ENCODE results near the gene SLN. TPM values are rescaled to one million over a fixed set of nuclear protein-coding genes. Genes with fewer than 3 reads are reported as not detected.

The SLN gene
- total RNA-seq, 1 donor from 2014 or later = not detected

DNA sequence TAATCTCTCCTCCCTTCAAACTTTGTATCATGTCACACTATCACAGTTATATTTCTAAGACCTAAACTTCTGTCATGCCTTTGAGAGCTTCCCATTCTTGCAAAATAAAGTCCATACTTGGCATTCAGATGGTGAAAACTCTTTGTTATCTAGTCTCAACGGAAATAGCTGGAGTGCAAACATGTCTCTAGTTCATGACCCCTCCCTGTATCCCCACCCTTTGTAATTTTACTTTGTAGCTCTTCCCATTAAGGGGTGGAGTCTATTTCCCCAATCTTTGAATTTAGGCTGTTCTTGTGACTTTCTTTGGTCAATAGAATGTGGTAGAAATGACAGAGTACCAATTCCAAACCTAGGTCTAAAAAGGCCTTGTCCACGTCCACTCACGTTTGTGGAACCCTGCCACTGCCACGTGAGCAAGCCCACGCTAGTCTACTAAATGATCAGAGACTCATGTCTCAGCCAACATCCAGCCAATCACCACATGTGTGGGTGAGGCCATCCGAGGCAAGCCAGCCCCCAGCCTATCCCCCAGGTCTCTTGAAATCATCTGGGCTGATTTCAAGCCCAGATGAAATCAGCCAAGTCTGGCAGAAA, 23.4 kb downstream of the SLN start:
- DNase-seq (ENCODE audit: low spot score) = no peak

DNA sequence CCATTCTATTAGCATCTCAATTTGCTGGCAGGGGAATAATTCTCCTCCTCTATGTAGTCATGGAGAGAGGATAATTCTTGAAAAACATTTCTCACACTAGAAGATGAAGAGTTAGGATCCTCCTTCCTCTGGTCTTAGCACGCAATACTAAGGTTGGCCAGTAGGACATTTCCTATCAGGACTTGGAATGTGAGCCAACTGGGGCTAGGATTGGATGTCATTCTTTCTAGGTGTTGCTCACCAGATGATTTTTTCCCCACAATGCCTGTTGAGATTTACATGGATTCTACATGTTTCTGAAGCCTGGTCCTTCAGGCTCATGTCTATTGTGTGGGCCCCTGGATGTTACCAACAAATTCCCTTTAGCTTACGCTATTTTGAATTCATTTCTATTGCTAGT, 28.0 kb downstream of the SLN start:
- DNase-seq (ENCODE audit: low spot score) = no peak

DNA sequence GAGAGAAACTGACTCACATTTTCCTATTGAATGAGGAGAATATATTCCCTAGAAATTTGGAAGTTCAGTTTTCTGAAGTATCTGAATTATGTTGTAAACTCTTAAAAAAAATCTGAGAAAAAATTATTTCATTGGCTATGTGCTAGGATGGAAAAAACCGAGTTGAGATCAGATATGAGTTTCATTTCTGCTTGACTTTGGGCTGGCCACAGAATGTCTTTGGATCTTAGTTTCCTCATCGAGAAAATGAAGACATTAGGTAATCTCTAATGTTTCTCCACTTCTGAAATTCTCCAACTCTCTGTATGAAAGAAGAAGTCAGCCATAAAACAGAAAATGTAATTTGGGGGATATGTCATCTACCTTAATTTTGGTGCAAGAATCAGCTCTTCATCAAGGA, 28.8 kb downstream of the SLN start:
- no peak for DNase-seq (ENCODE audit: low spot score)

DNA sequence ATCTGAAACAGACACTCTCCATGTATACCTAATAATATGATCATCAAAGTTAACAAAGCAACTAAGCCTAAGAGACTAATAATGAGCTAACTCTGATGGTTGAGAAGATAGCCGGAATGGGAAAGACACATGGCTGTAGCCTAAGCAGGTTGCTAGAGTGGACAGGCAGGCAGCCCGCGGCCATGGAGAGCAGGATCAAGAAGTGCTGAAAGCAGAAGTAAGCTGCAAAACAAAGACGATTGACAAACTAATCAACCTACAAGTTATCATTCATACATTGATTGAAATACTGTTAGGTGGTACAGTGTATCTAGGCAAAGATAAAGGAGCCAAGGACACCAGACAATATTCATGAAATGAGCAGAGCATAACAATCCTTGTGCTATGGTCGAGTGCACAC, 29.3 kb downstream of the SLN start:
- no peak for DNase-seq (ENCODE audit: low spot score)

DNA sequence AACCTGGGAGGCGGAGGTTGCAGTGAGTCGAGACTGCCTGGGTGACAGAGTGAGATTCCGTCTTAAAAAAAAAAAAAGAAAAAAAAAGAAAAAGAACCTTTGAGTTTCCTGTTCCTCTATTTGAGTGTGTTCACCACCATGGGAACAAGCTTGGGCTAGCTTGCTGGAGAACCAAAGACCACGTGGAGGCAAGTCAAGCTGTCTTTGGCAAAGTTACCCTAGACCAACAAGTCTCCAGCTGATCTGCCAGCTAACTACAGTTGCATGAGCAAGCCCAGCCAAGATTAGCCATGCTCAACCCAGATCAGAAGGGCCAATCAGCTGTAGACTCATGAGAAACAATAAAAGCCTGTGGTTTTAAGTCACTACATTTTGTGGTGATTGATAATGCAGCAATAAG, 29.7 kb downstream of the SLN start:
- DNase-seq (ENCODE audit: low spot score) = no peak

DNA sequence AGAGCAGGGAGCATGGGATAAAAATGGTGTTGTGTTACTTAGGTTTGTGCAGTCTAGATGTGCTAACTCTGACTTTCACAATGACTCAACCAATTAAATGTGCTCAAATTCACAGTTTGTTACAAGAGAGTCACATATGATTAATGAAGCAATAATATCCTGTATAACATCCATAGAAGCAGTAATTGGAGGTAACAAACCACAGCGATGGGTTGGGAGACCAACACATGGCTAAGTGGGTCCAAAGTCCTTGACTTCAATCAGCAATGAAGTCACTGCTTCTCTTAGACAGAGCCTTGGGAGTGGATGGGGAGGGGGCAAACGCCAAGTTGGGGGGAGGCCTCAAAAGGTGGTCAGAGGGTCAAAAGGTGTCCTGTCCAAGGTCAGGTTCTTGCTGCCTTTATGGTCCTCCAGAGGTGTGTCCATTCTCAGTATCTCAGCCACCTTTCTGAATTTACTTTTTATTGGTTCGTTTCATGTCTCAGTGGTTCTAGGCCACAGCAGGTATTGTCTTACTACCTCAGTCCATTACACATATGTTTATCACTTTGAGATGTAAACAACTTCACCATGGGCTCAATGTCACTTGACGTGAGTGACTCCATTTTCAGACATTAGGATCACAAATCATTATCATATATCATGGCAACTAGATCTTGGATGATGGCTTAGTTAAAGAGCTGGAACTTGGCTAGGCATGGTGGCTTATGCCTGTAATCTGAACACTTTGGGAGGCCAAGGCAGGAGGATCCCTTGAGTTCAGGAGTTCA, 32.4 kb downstream of the SLN start:
- no peak for DNase-seq (ENCODE audit: low spot score)

DNA sequence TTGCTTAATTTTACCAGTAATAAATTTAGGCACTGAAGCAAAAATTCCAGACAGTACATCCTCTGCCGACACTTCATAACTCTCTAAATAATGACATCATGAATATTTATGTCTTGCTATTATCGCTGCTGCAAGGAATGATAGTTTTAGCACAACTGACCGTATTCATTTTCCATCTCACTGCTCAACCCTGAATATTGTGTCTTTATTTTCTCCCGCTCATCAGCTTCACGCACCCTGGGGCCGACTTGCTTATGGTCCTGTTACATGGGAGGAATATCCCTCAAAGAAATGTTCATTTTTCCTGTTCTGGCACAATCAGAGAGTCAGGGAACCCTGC, 33.3 kb downstream of the SLN start:
- no peak for DNase-seq (ENCODE audit: low spot score)

DNA sequence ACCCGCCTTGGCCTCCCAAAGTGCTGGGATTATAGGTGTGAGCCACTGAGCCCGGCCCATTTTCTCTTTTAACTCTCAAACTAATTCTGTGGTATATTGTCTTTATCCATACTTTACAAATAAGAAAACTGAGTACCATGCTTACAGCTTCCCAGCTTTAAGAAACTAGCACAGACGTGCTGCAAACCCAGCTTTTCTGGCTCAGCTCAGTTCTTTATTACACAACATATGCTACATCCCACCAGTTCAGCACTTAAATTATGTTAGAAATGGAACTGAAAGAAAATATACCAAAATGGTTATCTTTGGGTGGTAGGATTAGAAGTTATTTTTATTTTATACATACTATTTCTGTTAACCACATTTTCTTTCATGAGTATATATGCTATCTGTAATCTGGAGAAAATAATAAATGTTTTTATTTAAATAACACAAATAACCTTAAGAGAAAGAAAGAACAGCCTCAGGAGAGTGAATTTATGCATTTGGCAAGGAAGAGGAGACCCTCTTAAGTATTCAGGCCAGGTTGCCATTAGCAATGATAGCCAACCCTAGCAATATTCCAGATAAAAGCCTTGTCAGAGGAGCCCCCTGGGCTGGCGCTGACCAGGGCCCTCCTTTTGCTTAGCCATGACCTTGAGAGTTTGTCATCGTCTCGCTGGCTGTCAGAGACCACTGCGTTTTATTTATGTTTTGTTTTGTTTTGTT, 33.8 kb downstream of the SLN start:
- DNase-seq (ENCODE audit: low spot score) = no peak

DNA sequence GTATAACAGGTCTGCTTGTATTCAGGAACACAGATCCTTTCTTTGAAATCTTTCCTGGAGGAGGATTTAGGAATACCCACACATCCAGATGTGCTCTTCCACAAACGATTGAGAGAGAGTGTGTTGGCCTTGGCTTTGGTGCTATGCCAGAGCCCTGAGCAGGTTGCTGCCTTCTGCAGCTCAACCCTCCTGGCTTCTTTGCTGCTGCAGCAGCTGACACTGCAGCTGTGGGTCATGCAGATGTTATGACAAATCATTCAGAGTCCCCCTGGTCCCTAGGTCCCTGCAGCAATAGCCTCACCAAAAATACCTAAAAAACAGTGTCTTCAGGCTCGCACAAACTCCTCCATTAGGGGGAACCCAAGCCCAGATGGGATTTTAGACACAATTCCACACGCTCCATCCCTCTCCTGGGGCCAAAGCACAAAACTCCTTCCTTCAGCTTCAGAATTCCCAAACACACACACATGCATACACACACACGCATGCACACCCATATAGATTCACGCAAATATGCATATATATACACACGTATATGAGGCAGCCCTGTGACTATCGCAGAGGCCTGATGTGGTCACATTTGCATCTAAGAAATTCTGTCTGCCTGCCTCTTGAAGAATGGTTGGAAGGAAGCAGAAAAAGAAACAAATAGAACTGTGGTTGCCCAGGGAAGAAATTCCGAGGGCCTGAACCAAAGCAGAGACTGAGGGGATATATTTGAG, 35.4 kb downstream of the SLN start:
- DNase-seq (ENCODE audit: low spot score) = no peak

DNA sequence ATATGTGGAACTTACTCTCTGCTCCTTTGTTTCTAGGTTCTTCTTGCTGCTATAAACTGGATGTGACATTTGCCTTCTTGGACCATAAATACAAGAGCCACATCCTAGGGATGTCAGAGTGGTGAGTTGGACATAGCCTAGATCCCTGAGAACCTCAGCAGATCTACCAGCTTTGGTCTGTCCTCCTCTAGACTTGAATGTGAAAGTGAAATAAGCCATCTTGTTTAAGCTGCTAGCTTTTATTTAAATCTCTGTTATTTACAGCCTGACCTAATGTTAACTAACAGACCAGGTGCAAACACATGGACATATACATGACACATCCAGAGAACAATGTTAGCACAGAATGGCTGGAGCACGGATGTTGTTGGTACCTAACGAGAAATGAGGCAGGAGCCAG, 36.0 kb downstream of the SLN start:
- no peak for DNase-seq (ENCODE audit: low spot score)

DNA sequence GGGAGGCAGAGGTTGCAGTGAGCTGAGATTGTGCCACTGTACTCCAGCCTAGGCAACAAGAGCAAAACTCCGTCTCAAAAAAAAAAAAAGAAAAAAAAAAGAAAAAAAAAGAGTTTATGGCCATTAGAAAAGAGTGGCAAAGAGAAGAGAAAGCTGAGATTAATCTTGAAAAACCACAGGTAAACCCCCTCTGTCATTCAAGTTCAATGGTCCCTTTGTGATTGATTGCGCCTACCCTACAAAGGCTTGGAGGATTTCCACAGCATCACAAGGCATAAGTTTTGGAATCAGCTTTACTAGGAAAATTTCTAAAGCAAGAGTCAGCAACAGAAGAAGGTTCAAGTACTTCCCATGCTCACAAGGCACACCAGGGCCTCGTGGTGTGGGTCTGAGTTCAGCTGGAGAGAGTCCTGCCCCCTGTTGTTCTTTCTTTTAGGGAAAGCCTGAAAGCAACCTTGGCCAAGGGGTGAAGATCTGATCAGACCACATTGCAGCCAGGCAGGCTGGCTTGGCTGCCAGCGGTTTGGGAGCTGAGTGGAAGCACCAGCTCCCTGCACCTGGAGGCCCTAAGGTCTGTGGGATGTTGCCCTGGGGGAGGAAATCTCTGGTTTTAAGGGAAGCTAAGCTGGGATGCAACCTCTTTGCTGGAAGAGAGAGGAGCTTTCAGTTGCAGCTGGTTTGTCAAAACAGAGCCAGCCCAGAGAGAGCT, 41.8 kb downstream of the SLN start:
- DNase-seq (ENCODE audit: low spot score) = no peak

DNA sequence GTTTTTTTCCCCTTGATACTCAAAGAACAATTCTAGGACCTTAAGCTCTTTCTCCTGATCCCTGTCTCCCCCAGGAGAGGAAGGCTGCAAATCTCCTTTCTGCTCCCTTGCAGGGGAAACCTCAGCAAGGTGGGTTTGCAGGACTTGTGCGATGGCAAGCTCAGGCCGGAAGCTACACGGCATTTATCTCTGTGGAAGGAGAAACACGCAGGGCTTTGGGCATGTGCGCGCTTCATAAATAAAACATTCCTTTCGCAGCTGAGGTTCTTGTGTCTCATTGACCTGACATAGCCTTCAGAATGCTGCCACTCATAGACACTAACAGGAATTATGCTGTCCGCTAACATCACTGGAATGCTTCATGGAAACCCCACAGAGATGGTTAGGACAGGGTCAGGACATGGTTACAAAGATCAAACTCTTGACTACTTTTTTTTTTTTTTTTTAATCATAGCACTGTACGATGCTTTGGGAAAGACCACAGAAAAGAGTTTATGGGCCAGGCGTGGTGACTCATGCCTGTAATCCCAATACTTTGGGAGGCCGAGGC, 42.6 kb downstream of the SLN start:
- DNase-seq (ENCODE audit: low spot score) = no peak

DNA sequence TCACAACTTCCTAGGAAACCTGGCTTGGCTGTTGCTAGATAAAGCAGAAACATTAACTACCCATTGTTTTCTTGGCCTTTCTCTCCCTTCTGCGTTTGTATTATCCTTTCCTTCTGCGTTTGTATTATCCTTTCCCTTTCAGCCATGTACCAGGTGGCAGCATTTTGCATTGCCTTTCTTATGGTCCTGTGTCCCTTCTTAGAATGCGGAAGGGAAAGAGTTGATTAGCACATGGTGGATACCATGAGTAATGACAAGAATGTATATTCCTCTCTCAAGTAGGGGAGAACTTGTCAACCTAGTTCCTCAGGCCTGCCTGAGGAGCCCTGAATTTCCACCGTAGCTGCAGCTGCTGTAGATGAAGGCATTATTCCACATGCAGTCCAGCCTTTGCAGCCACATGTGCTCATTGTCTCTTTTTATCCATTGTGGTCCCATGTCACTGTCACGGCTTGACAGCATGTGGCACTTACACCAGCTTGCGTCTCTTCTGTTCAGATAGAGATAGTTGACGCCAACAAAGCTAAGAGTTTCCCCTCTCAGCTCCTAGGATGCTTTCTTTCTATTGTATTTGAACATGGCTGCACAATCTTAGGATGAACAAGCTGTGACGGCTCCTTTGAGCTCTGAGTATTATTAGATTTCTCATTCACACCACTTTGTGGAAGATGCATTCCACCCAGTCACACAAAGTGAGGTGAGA, 44.8 kb downstream of the SLN start:
- DNase-seq (ENCODE audit: low spot score) = no peak

DNA sequence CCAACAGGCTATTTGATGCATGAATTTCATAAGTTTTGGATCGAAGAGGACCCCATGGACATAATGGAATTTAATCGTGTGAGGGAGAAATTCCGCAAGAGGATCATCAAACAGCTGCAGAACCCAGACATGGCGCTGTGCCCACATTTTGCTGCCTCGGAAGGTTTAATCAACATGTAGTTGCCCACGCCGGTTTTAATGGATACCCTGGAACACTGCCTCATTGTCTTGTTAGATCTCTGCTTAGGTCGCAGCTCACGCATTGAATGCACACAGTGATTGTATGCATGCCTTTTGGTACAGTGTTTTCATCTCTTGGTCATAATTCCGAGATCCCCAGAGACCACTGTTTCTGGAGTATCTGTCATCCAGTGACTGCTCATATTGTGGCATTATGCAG, 46.8 kb downstream of the SLN start:
- no peak for DNase-seq (ENCODE audit: low spot score)

DNA sequence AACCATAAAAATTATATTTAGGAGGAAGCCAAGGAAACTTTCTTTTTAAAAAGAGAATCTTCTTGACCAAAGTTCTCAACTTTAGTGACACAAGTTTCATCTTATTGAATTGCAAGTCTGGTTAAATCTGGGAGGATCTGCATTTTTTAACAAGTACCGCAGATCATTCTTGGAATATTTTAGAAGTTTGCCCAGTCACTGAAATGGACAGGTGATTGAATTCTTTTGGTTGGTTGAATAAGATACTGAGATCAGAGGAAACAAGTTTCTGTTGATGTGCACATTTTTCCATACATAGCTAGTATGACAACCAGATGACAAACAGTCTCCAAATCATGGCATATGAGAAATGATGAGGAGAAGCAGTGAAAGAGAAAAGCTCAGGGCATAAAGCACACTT, 50.2 kb downstream of the SLN start:
- DNase-seq (ENCODE audit: low spot score) = no peak

DNA sequence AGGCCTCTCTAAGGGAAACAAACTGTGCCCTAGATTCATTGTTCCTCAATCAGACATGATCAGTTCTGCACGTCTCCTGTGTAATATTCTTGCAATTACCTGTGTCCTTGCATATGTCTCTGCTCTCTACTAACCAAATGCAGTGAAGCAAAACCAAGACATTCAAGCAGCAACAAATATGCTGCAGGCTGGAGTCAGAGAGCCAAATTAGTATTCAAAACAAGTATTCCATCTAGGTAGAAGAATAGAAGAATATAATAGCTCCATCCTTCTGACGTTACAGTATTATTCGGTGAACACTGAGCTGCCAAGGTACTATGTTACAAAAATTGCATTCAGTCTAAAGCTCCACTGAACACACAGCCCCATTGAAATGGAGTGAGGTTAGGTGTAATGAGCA, 51.8 kb downstream of the SLN start:
- DNase-seq (ENCODE audit: low spot score) = no peak

DNA sequence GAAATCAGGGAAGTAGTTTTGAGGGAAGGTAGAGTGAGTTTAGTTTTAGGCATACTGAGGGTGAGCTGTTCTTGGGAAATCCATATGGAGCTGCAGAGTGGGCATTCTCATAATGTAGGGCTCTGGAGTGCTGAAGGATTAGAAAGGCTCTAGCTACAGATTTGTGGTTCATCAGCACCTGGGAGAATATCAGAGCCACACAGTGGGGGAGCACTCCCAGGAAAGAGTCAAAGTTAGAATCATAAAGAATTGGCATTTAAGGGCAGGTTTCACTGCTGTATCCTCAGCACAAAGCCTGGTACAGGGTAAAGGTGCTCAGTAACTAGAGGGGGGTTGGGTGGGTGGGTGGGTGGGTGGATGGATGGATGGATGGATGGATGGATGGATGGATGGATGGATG, 52.5 kb downstream of the SLN start:
- no peak for DNase-seq (ENCODE audit: low spot score)
